Stimulated activated CD4-positive, alpha-beta T cell treated with anti-CD3 and anti-CD28 coated beads, Interleukin-1b, Interleukin-23, amount 100 ng/mL, for 4 hours (primary cell): ENCODE results near the gene FAM114A1.
"Not testable (repeated sequence)": the region's sequence is repeated elsewhere in the genome, so short reads cannot be mapped to it uniquely, and the experiment has no call there.

Experiments
- DNase-seq, 2 donors: peaks; one replicate each; pipeline ENCODE4 v3.0.0-alpha.2; 2020; ENCODE audit warnings: low read depth in 2 of 2

FAM114A1 gene

DNA sequence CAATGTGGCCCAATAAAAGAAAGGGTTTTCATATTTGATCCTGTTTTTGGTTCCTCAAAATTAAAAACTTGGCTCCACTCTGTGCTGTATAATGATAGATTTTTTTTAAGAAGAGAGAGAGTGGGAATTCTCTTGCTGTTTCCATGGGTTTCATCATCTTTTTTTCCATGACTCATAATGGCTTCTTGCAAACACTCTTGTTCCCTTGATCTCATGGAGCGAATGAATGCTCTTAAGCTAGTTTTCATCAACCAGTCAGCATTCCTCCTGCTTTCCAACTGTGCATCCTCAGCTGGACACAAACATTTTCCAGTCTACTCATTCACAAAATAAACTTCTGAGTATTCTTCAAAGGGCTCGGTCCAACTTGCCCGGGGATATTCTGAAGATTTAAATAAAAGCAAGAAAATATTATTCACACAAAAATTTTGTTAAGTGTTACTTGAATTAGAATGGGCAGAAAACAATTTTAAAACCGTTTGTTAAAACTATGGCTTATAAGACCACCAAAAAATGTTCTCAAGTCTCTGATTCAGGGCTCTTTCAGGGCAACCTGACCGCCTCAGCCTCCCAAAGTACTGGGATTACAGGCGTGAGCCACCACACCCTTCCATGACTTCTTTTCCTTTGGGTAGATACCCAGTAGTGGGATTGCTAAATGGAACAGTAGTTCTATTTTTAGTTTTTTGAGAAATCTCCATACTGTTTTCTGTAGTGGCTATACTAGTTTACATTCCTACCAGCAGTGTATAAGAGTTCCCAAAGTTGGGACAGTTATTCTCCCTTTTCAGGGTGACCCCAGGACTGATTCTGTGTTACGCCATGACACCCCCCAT, 99.9 kb downstream of the FAM114A1 start:
- DNase-seq = no peak

DNA sequence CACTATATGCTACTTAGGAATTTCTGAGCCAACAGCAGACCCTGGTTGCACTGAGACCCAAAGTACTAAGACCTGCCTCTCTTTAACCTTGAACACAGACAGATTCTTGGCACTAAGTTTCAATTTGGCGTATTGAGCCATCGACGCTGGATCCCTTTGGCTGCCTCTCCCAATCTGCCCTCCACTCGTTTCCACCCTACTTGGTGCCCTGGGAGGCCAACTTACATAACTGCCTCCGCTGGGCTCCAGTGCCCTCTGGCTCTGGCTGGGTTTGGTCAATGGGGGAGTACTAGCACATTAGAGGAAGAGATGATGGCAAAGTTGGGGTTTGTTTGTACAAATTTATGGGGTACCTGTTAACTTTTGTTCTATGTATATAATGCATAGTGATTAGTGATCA, 101.1 kb downstream of the FAM114A1 start:
- DNase-seq = no peak

DNA sequence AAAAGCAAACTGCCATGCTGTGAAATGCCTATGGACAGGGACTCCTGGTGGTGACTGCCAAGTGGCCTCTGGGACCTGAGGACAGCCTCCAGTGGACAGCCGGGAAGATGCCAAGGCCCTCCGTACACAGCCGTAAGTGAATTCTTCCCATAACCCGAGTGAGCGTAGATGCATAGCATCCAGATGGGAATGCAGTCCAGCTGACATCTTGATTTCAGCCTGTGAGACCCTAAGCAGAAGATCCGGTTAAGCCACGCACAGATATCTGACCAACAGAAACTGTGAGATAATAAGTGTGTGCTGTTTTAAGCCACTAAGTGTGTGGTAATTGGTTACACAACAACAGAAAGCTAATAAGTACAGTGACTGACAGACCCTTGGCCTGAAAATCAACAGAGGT, 108.7 kb downstream of the FAM114A1 start:
- no peak for DNase-seq

DNA sequence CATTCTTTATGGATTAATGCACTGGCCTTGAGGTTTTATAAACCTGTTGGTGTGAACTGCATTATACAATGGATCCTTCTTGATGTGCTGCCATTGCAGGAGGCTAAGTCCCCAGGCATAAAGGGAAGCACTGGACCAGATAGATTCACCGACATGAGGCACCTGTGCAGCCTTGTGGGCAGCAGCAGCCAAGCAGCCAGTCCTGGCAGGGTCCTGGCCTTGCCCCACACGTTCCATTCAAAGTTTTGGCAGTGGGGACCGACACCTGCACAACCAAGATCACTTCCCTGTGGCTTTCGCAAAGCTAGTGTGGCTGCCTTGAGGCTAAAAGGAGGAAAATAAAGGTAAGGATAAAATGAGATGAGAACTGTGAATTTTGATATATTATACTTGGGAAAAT, 111.5 kb downstream of the FAM114A1 start:
- DNase-seq = no peak

DNA sequence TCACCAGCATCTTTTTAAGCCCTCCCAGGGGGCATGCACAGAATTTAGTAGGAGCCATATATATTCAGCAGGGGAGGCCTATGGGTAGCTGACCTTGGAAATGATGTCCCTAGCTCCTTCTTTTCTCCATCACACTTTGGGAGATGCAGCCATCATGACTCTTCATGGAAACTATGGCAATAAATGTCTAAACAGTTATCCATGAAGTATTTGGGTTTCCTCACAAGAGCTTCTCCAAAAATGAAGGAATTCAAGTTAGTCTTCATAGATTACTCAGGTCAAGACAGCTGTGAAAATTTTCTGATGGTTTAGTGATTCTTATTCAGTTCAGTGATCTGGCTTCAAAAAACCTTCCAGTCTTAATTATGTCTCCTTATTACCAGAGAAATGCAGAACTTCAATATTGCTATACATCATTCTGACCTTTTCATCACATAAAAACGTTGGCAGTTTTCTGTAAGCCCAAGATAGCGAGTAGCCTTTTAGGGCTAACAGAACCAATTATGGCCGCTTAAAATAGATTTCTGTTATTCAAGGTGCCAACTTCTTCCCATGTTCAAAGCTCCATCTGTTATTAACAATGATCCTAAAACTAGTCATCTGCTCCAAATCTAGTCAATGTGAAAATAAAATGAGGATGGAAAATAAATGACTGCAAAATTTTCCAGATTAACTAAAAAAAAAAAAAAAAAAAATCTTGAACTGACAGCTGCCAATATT, 112.1 kb downstream of the FAM114A1 start:
- no peak for DNase-seq

DNA sequence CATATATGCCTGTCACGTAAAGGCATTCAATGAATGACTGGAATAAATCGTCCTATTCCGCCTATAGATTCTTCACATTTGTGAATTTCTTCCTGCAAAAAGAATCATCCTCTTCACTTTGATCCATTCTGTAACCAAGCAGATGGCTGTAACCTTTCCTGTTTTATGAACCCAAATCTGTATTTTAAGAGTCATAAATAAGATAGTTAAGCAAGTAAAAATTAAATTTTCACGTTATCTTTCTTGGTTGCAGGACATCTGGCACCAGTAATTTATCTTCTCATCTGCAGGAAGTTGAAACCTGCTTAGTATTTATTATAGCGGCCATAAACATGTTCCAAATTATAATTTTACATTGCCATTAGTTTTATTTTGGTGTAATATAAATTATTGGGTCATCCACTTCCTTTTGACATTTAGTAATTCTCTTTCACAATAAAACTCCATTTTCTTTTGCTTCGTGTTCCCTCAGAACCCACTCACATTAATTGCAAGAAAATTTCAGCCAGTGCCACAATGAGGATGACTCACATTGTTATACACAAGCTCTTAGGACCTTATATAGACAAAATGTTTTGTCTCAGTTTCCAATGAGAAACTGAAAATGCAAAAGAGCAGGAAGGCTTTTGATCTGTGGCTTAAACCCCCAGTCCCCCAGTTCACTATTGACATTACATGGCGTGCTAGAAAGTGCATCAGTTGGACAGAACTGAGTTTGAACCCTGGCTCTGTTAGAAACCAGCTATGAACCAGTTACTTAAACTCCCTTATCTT, 113.5 kb downstream of the FAM114A1 start:
- DNase-seq = no peak

DNA sequence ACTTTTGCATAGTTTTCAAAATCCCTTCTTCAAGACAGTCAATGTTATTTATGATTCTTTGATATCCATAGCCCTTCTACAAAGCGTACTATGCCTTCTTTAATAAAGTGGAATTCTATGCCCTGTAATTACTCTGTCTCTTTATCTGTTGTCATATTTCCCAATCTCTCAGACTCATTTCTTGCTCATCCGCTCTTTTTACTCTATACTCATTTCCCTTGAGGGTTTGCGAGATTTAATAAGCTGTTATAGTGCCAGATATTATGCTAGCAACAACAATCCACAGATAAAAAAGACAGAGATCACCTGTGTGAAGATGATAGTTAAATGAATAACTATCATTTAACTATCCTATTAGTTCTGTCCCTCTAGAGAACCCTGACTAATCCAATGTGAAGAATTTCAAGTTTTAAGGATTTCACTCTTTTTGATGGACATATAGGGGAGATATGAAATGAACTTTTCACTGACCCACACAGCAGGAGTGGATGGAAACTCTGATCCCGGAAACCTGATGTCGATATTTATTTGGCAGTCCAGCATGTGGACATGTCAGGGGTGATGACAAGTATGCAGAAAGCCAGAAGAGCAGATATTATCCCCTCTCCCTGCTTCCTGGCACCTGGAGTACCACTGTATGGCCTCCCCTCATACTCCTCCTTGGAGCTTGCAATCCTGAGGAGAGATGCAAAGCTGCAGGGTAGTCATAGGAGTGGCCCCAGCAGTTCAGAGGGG, 114.9 kb downstream of the FAM114A1 start:
- no peak for DNase-seq

DNA sequence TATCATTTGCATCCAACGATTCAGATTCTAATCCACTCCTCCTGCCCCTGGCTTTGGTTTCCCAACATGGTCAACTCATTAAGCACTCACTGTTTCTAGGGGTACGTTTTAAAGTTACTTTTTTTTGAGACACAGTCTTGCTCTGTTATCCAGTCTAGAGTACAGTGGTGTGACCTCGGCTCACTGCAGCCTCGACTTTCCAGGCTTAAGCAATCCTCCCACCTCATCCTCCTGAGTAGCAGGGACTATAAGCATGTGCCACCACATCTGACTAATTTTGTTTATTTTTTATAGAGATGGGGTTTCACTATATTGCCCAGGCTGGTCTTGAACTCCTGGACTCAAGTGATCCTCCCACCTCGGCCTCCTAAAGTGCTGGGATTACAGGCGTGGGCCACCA, 115.7 kb downstream of the FAM114A1 start:
- DNase-seq = no peak

DNA sequence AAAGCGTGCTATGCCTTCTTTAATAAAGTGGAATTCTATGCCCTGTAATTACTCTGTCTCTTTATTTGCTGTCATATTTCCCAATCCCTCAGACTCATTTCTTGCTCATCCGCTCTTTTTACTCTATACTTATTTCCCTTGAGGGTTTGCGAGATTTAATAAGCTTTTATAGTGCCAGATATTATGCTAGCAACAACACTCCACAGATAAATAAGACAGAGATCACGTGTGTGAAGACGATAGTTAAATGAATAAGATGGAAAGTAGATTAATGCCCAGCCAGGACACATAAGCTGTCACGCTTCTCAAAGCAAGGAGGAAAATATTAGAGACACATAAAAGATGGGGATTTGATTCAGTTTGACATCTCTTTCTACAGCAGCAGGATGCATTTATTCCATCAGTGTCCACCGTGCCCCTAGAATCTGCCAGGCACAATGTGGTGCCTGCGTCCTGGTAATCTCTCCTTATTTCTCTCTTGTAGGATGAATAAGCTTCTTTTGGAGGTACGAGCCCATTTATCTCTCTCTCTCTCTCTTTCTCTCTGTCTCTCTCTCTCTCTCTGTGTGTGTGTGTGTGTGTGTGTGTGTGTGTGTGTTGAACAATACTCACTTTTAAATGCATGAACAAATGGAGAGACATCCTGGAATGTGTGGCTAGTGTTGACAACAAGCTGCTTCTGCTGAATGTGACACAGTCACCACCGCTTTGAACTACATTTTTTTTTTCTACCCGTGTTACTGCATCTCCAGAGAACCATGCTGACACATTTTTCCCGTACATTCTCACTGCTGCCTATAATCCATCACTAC, 116.4 kb downstream of the FAM114A1 start:
- DNase-seq = no peak

DNA sequence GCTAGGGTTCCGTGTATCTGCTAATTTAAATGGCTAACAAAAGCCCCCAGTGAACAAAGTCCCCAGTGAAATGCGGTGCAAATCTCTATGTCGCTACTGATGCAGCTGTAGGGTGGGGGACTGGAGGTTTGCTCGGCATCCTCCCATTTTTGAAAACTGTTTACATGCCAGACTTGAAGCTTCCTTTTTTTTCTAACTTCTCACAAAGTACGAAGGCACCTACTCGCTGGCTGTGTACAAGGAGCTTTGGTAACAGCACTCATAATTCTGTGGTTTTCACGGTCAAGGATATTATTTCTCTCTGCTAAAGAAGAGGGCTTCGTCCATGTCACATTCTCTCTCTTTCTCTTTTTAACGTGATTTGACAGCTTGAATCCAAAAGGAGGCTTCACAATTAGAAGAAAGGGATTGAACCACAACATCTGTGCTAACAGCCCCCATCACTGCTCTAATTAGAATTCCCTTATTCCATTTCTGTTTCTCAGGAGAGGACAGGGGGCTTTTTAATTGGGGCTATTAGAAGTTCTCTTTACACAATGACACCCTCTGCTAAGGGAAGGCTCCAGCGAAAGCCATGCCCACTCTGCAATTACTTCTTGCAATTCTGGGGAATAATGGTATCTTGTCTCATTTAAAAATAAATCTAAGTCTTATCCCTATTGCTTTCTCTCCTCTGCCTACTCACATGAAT, 117.9 kb downstream of the FAM114A1 start:
- no peak for DNase-seq

DNA sequence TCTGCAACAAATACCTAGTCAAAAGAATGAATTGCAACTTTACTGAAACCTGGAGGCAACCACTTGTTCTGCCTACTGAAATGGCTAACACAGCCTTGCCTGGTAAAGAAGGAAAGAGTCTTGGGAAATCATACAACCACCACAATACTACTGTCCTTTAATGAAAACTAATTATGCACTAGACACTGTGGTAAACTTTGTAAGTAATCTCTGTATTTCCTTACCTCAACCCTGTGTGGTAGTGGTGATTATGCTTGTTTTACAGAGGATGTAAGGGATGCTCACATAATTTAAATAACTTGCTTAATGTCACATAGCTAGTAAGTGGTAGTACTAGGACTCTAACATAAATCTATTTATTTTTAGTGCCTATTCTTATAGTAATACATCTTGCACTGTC, 119.9 kb downstream of the FAM114A1 start:
- DNase-seq = no peak

DNA sequence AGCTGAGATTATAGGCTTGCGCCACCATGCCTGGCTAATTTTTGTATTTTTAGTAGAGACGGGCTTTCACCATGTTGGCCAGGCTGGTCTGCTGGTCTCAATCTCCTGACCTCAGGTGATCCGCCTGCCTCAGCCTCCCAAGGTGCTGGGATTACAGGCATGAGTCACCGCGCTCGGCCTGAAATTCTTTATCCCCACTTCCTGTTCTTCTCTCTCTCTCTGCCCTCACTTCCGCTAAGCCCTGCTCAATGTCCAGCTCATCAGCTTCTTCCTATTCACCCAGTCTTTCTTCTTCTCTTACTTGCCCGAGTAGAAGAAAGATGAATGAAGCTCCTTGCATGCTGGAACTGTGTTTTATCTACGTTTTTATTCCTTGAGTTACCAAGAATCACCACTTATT, 120.7 kb downstream of the FAM114A1 start:
- not testable (repeated sequence) for DNase-seq

DNA sequence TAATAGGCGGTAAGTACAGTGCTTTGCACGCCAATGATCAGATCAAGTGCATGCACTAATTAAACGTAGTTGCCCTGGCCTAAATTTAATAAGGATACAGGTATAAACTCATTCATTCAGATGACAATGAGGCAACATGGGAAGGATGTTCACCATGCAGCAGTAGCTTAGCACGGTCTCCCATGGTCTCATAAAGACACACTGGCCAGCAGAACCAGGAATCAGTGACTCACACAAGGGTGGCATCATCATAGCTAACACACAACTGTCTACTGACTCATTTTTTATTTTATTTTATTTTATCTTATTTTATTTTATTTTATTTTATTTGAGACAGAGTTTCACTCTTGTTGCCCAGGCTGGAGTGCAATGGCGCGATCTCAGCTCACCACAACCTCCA, 121.9 kb downstream of the FAM114A1 start:
- DNase-seq = no peak

DNA sequence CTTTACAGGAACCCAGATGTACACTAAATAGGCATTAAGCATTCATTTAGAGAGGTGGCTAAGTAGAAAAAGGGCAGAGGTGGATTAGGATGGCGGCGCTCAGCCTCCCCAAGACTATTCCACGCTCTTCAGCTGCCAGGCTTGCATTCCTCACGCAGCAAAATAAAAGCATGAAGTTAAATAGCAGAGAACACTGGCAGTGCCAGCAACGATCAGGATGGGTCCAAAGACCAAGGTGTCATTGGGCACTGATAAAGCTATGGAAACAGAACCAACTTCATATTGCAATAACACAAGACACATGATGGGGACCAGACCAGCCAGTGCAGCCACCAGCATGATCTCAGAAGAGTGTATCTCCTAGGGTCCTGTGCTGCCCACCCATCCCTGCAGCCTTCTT, 122.6 kb downstream of the FAM114A1 start:
- no peak for DNase-seq

DNA sequence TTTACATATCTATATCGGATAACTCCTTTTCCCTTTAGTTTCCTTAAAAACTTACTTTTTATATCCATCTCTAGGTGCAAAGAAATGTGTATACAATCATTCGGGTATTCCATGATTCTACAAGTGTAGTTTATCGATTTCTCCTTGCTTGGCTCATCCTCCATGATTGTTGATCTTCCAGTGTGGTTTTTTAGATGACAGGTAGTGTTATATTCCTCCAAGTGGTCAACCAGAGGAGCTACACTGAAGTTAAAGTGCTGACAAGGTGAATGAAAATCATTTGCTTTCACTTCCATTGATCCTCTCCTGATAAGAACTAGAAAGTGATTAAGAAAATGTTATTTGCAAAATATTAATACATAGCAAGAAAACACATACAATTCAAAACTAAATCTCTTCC, 126.1 kb downstream of the FAM114A1 start:
- no peak for DNase-seq

DNA sequence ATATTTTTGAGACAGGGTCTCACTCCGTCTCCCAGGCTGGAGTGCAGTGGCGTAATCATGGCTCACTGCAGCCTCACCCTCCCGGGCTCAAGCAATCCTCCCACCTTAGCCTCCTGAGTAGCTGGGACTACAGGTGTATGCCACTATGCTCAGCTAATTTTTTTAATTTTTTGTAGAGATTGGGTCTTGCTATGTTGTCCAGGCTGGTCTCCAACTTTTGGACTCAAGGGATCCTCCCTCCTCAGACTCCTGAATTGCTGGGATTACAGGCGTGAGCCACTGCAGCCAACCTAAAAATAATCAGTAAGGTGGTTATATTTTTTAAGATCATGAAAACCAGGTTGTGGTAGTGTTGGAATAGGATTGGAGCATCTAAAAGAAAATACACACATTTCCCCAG, 126.5 kb downstream of the FAM114A1 start:
- DNase-seq = no peak
